Endothelial cell of umbilical vein (primary cell): Measurements from ENCODE around the gene ALK. TPM values are rescaled to one million over a fixed set of nuclear protein-coding genes. Genes with fewer than 3 reads are reported as not detected.

ENCODE experiments used
- BruUV-seq: library from RNA; stranded (reverse); fragments of 400-500 nt; replicated peaks from 2 replicates; lab custom pipeline; 2021; lab: Mats Ljungman, UMichigan
- CTCF ChIA-PET: fragments of 300-600, 350-600 bp; sonication (Branson Sonifier 250); formaldehyde crosslinking; loops from one replicate; lab custom pipeline; 2021; ENCODE audit warnings: antibody characterized with exemption, inconsistent platforms; lab: Charles Lee
- POLR2A ChIA-PET: fragments of 300-600, 350-600 bp; sonication (Branson Sonifier 250); formaldehyde crosslinking; loops from one replicate; lab custom pipeline; 2021; ENCODE audit warnings: antibody characterized with exemption, inconsistent platforms; lab: Charles Lee
- DNase-seq: peaks from one replicate; pipeline ENCODE4 v3.0.0-alpha.2; 2011; ENCODE audit warnings: low read depth, low spot score
- FAIRE-seq: peaks from 2 replicates; lab custom pipeline; 2011; peaks lifted over from hg19 to GRCh38; lab: Jason Lieb, UNC
- H2AFZ ChIP-seq: 2 replicates; pipeline ENCODE4 v1.6.0; 2012; ENCODE audit warnings: low read depth, low read length, control low read depth, inconsistent platforms
- H3K27ac ChIP-seq: 2 replicates; pipeline ENCODE4 v1.5.1; 2011; ENCODE audit warnings: low read depth, mild to moderate bottlenecking, control low read depth, low read length, moderate library complexity; ENCODE audit not compliant: insufficient read depth
- H3K27me3 ChIP-seq, 2 experiments: 2 replicates each; pipeline versions ENCODE4 v1.6.0 to v1.6.1; 2011; ENCODE audit warnings: low read length in 2 of 2, mixed read lengths in 1 of 2; ENCODE audit not compliant: control insufficient read depth in 2 of 2, insufficient read depth in 2 of 2
- H3K36me3 ChIP-seq, 2 experiments: 2 replicates in 1 of 2; 3 replicates in 1 of 2; pipeline ENCODE4 v1.5.1; 2011; ENCODE audit warnings: low read length in 2 of 2, mild to moderate bottlenecking in 1 of 2, moderate library complexity in 1 of 2; ENCODE audit not compliant: control insufficient read depth in 2 of 2, insufficient read depth in 2 of 2; ENCODE audit errors: extremely low read depth in 1 of 2
- H3K4me1 ChIP-seq: 3 replicates; pipeline ENCODE4 v1.5.1; 2011; ENCODE audit warnings: mild to moderate bottlenecking, low read length; ENCODE audit not compliant: control insufficient read depth, insufficient read depth; ENCODE audit errors: extremely low read depth
- H3K4me2 ChIP-seq: 2 replicates; pipeline ENCODE4 v1.6.1; 2011; ENCODE audit warnings: low read length, control low read depth, mixed read lengths; ENCODE audit not compliant: insufficient read depth
- H3K4me3 ChIP-seq, 3 experiments: fragments of 200-600 bp in 1 of 3; sonication (generic), shearing (Covaris generic) in 1 of 3; replicated peaks in 1 of 3; 2 replicates each; pipeline ENCODE4 v1.5.1; 2011 to 2016; ENCODE audit warnings: control low read depth in 3 of 3, low read length in 3 of 3, mild to moderate bottlenecking in 2 of 3, inconsistent platforms in 1 of 3, low read depth in 1 of 3, moderate library complexity in 1 of 3; ENCODE audit not compliant: insufficient read depth in 1 of 3
- H3K79me2 ChIP-seq: 2 replicates; pipeline ENCODE4 v1.6.0; 2012; ENCODE audit warnings: low read length, inconsistent platforms; ENCODE audit not compliant: control insufficient read depth, insufficient read depth
- H3K9ac ChIP-seq: replicated peaks from 2 replicates; pipeline ENCODE3; 2011; ENCODE audit warnings: low read length, control low read depth; ENCODE audit not compliant: insufficient read depth; ENCODE audit errors: extremely low read depth
- H3K9me1 ChIP-seq: replicated peaks from 3 replicates; pipeline ENCODE4 v1.6.0; 2011; ENCODE audit warnings: mild to moderate bottlenecking, low read length; ENCODE audit not compliant: control insufficient read depth, insufficient read depth; ENCODE audit errors: extremely low read depth
- H3K9me3 ChIP-seq: replicated peaks from 2 replicates; pipeline ENCODE4 v1.5.1; 2012; ENCODE audit warnings: low read length, inconsistent platforms; ENCODE audit not compliant: control insufficient read depth, insufficient read depth
- H4K20me1 ChIP-seq: replicated peaks from 2 replicates; pipeline ENCODE3; 2011; ENCODE audit warnings: mild to moderate bottlenecking, low read length; ENCODE audit not compliant: control insufficient read depth, insufficient read depth; ENCODE audit errors: extremely low read depth
- CTCF ChIP-seq, 2 donors: IDR thresholded peaks; 1 replicate in 1 of 2; 2 replicates in 1 of 2; pipeline ENCODE4 v1.5.1; 2011; ENCODE audit warnings: low read length in 2 of 2, mild to moderate bottlenecking in 2 of 2, moderate library complexity in 2 of 2, control low read depth in 1 of 2, inconsistent platforms in 1 of 2, low read depth in 1 of 2; ENCODE audit not compliant: insufficient read depth in 1 of 2; ENCODE audit errors: extremely low read depth in 1 of 2
- EZH2 ChIP-seq: IDR thresholded peaks from 2 replicates; pipeline ENCODE4 v1.6.1; 2012; ENCODE audit warnings: borderline replicate concordance, low read depth, mild to moderate bottlenecking, moderate library complexity, low read length, inconsistent platforms; ENCODE audit not compliant: severe bottlenecking
- FOS ChIP-seq: IDR thresholded peaks from 2 replicates; pipeline ENCODE4 v1.6.1; 2011; ENCODE audit warnings: mild to moderate bottlenecking, low read length, moderate library complexity, borderline replicate concordance; ENCODE audit not compliant: insufficient read depth
- GATA2 ChIP-seq: IDR thresholded peaks from 2 replicates; pipeline ENCODE4 v1.7.0; 2011; ENCODE audit warnings: low read depth, mild to moderate bottlenecking, moderate library complexity, mixed read lengths, low read length; ENCODE audit not compliant: insufficient read length, insufficient read depth
- JUN ChIP-seq: IDR thresholded peaks from 2 replicates; pipeline ENCODE4 v1.6.1; 2011; ENCODE audit warnings: borderline replicate concordance, low read depth; ENCODE audit not compliant: insufficient read length, insufficient read depth
- MYC ChIP-seq: IDR thresholded peaks from one replicate; pipeline ENCODE4 v1.6.1; 2011; ENCODE audit warnings: mild to moderate bottlenecking, low read depth, low read length
- POLR2A ChIP-seq: IDR thresholded peaks from 2 replicates; pipeline ENCODE4 v1.6.1; 2012; ENCODE audit warnings: low read depth, mild to moderate bottlenecking, control low read depth, low read length
- POLR2AphosphoS5 ChIP-seq: IDR thresholded peaks from 2 replicates; pipeline ENCODE4 v1.6.1; 2012; ENCODE audit warnings: low read depth, mild to moderate bottlenecking, control low read depth, low read length, moderate library complexity; ENCODE audit not compliant: insufficient read depth
- dilution Hi-C: fragments of 300-500 bp; cut with MboI; formaldehyde crosslinking; loops from one replicate; pipeline ENCODE4 v1.15.0; 2019; ENCODE audit warnings: low sequenced_read_pairs; ENCODE audit not compliant: extremely low pct_ligation_motif_present
- intact Hi-C: fragments of 100-400 bp; cut with micrococcal nuclease; formaldehyde crosslinking; loops from one replicate; pipeline ENCODE4 v1.10.0; 2022
- polyA plus RNA-seq, 4 experiments: library from polyadenylated mRNA; depleted of rRNA in 3 of 4; stranded (reverse) in 3 of 4; unstranded in 1 of 4; fragments of >200 nt; gene quantifications; 2 replicates each; pipeline versions ENCODE4 v1.2.1 to v1.2.3, GENCODE V29; 2011 to 2012; ENCODE audit warnings: missing spikeins in 1 of 4
- total RNA-seq: library from RNA; stranded (reverse); gene quantifications from 2 replicates; pipeline ENCODE4 v1.2.3, GENCODE V29; 2021
- TF ChIP-seq, protein P1 (sequence below): IDR thresholded peaks from 2 replicates; pipeline ENCODE4 v1.6.1; 2011; ENCODE audit not compliant: insufficient read depth, insufficient read length

Gene ALK
- total and polyA plus RNA-seq, 2 donors (not counting 3 experiments of a cell fraction or from before 2014, with no cell fraction given) = not detected

DNA sequence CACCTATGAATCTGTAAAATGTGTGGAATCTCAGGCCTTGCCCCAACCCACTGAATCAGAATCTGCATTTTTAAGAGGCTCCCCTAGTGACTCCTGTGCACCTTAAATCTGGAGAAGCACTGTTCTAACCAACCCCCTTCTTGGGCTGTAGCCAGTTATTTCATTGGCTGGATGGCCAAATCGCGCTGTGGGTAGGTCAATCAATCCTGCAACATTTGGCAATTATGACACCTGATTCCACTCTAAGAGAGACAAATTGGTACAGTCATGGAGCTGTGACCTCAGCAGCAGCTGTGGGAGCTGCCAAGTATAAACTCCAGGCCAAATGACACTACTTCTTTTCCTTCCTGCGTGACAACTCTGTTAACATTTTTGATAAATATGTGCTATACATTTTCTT is 597.4 kb downstream of the ALK start:
- Histone ChIP-seq H3K9me1 (no peaks in the 10 kb centered on the region), H3K4me1 (peaks cover 3% of the 10 kb centered on the region), H4K20me1 (no peaks in the 10 kb centered on the region), H3K9me3 (no peaks in the 10 kb centered on the region), H3K9ac (no peak overlapping the region), H3K4me2 (no peak overlapping the region), H3K36me3 (no peaks in the 10 kb centered on the region), H3K79me2 (no peaks in the 10 kb centered on the region), H3K27me3 (no peaks in the 10 kb centered on the region), H2AFZ (no peak overlapping the region), H3K4me3 (no peak overlapping the region), H3K27ac (no peak overlapping the region)
- intact Hi-C loops = no loop called here
- FAIRE-seq (no peak), DNase-seq (no peak)
- CTCF ChIA-PET = interaction anchor here (1.4 kb wide), 1 partner anchor 365 kb away, joined by 5 read pairs; no protein-coding TSS in a partner anchor
- TF ChIP-seq GATA2 = no peak
- TF ChIP-seq, protein P1, sequence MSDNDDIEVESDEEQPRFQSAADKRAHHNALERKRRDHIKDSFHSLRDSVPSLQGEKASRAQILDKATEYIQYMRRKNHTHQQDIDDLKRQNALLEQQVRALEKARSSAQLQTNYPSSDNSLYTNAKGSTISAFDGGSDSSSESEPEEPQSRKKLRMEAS = no peak
- dilution Hi-C loops = no loop called here
- POLR2A ChIA-PET = no interaction called here
- BruUV-seq = no TSS peak

DNA sequence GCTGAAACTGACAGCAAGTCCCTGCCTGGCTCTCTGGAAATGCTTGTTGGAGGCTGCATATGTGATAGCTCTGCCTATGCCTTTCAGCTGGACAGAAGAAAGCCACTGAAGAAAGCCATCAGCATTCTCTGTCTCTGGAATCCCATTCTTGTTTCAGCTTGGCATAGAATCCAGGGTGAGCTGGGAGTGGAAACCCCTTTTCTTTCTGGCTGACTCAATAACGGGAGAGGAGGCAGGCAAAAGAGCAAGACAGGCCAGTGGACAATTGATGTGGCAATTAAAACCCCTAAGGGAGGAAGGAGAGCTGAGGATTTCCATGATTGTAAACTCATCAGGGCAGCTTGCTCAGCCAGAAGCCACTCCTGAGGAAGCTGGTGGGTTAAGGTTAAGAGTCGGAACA is 598.1 kb downstream of the ALK start:
- Histone ChIP-seq H3K79me2 (no peaks in the 10 kb centered on the region), H3K27me3 (no peaks in the 10 kb centered on the region), H3K4me3 (no peak overlapping the region), H3K9ac (no peak overlapping the region), H3K4me1 (peaks cover 3% of the 10 kb centered on the region), H3K36me3 (no peaks in the 10 kb centered on the region), H4K20me1 (no peaks in the 10 kb centered on the region), H3K9me1 (no peaks in the 10 kb centered on the region), H3K4me2 (no peak overlapping the region), H3K27ac (no peak overlapping the region), H3K9me3 (no peaks in the 10 kb centered on the region), H2AFZ (no peak overlapping the region)
- TF ChIP-seq CTCF (IDR thresholded peaks at IDR 0.05; ENCODE audit: extremely low read depth in 1 of 2, insufficient read depth in 1 of 2, low read depth in 1 of 2, low read length in 2 of 2) (no peak), FOS (no peak), GATA2 (no peak), JUN (no peak), EZH2 (no peak), POLR2A (no peak), MYC (no peak), POLR2AphosphoS5 (no peak)
- TF ChIP-seq, protein P1 = no peak
- dilution Hi-C loops = no loop called here
- DNase-seq (no peak), FAIRE-seq (no peak)
- intact Hi-C loops = no loop called here
- CTCF ChIA-PET = interaction anchor here (1.4 kb wide), 1 partner anchor 364 kb away, joined by 5 read pairs; no protein-coding TSS in a partner anchor
- no TSS peak for BruUV-seq
- POLR2A ChIA-PET = no interaction called here
